Measurements from ENCODE around the gene WDR45B. TPM values are rescaled to one million over a fixed set of nuclear protein-coding genes. Genes with fewer than 3 reads are reported as not detected.

The WDR45B gene
- polyA plus RNA-seq, 1 donor from 2014 or later, result 131 TPM

DNA sequence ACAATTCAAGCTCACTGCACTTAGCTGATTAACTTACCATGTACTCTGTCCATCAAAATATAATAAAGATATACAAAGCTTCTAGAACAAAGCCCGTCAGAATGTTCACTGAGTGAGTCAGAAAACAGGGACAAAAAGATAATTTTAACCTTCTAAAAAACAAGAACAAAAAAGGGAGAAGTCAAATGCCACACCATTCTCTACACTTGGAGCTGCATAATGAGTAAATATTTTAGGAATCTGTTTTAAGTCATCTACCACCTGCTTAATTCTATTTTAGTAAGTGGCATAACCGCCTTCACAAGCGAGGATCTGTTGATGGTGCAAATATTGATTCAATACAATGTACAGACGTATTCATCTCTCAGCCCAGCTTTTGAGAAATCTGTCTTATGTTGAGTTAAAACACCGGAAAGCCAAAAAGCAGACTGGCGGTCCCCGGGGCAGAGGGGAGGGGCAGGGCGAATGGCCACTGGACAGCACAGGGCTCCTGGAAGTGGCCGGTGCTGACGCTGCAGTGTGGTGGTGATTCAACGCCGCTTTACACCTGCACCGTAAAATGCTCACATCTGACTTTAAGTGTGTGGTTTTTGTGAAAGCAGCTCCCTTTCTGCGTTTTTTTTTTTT lies 30.1 kb upstream of the WDR45B start:
- TF ChIP-seq POLR2AphosphoS5 (IDR thresholded peaks at IDR 0.05), result no peak
- no peak for TF ChIP-seq RAD21 (conservative IDR thresholded peaks at IDR 0.05)
- TF ChIP-seq, protein P1, sequence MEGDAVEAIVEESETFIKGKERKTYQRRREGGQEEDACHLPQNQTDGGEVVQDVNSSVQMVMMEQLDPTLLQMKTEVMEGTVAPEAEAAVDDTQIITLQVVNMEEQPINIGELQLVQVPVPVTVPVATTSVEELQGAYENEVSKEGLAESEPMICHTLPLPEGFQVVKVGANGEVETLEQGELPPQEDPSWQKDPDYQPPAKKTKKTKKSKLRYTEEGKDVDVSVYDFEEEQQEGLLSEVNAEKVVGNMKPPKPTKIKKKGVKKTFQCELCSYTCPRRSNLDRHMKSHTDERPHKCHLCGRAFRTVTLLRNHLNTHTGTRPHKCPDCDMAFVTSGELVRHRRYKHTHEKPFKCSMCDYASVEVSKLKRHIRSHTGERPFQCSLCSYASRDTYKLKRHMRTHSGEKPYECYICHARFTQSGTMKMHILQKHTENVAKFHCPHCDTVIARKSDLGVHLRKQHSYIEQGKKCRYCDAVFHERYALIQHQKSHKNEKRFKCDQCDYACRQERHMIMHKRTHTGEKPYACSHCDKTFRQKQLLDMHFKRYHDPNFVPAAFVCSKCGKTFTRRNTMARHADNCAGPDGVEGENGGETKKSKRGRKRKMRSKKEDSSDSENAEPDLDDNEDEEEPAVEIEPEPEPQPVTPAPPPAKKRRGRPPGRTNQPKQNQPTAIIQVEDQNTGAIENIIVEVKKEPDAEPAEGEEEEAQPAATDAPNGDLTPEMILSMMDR (IDR thresholded peaks at IDR 0.05; ENCODE audit: poor library complexity, severe bottlenecking), result no peak
- no peak for TF ChIP-seq TAF1 (IDR thresholded peaks at IDR 0.05; ENCODE audit: low read depth)
- TF ChIP-seq EZH2 (IDR thresholded peaks at IDR 0.05; ENCODE audit: borderline replicate concordance, insufficient read depth, low read length, poor library complexity, severe bottlenecking), result no peak
- TF ChIP-seq, protein P2, sequence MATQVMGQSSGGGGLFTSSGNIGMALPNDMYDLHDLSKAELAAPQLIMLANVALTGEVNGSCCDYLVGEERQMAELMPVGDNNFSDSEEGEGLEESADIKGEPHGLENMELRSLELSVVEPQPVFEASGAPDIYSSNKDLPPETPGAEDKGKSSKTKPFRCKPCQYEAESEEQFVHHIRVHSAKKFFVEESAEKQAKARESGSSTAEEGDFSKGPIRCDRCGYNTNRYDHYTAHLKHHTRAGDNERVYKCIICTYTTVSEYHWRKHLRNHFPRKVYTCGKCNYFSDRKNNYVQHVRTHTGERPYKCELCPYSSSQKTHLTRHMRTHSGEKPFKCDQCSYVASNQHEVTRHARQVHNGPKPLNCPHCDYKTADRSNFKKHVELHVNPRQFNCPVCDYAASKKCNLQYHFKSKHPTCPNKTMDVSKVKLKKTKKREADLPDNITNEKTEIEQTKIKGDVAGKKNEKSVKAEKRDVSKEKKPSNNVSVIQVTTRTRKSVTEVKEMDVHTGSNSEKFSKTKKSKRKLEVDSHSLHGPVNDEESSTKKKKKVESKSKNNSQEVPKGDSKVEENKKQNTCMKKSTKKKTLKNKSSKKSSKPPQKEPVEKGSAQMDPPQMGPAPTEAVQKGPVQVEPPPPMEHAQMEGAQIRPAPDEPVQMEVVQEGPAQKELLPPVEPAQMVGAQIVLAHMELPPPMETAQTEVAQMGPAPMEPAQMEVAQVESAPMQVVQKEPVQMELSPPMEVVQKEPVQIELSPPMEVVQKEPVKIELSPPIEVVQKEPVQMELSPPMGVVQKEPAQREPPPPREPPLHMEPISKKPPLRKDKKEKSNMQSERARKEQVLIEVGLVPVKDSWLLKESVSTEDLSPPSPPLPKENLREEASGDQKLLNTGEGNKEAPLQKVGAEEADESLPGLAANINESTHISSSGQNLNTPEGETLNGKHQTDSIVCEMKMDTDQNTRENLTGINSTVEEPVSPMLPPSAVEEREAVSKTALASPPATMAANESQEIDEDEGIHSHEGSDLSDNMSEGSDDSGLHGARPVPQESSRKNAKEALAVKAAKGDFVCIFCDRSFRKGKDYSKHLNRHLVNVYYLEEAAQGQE (IDR thresholded peaks at IDR 0.05; ENCODE audit: borderline replicate concordance), result no peak
- TF ChIP-seq EP300 (conservative IDR thresholded peaks at IDR 0.05; ENCODE audit: poor library complexity, severe bottlenecking), result no peak
- no peak for TF ChIP-seq MXI1 (conservative IDR thresholded peaks at IDR 0.05; ENCODE audit: poor library complexity, severe bottlenecking)
- no peak for TF ChIP-seq SMC3 (conservative IDR thresholded peaks at IDR 0.05; ENCODE audit: poor library complexity)
- no peak overlapping the region for H2AFZ ChIP-seq (ENCODE audit: low read depth, low read length)
- H3K9ac ChIP-seq (ENCODE audit: low read length), result no peak overlapping the region
- no peak overlapping the region for H3K4me2 ChIP-seq (ENCODE audit: low read length)
- H3K27me3 ChIP-seq (ENCODE audit: insufficient read depth, low read depth, low read length), result no peaks in the 10 kb centered on the region
- H3K4me3 ChIP-seq (ENCODE audit: low read length), result no peak overlapping the region
- H3K9me2 ChIP-seq (ENCODE audit: insufficient read depth, low read length), result no peaks in the 10 kb centered on the region
- H4K20me1 ChIP-seq (ENCODE audit: insufficient read depth), result no peaks in the 10 kb centered on the region
- no peaks in the 10 kb centered on the region for H3F3A ChIP-seq (ENCODE audit: insufficient read depth, low read length, poor library complexity, severe bottlenecking)
- no peak overlapping the region for H3K27ac ChIP-seq (ENCODE audit: low read length)
- H3K9me3 ChIP-seq (ENCODE audit: low read length), result peaks cover 4% of the 10 kb centered on the region
- H3K36me3 ChIP-seq (ENCODE audit: insufficient read depth, low read length), result no peaks in the 10 kb centered on the region
- no peaks in the 10 kb centered on the region for H3K79me2 ChIP-seq (replicated peaks; ENCODE audit: insufficient read depth, low read length)

DNA sequence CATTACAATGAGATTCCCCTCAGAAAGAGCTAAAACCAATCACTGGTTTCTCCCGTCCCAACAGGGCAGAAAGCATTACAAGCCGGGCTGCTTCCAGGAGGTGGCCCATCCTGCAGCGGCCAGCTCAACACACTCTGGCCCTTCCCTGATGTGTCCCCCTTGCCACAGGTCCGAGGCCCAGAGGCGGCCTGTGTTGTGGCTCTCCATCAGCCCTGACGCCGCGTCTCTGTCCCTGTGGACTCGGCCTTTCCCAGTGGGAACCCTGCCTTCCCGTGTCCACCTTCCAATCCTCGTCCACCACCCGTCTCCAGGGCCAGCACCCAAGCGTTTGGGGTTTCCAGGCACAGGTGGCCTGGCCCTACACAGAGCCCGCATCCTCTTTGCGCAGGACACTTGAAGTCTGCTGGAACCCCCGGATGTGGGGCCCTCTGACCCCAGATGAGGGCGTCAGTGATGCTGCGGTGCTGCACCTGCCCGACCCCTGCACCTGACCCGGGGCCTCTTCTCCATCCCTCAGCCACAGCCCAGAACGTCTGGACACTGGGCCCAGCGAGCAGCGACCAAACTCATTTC lies 29.2 kb upstream of the WDR45B start:
- H3K4me3 ChIP-seq (ENCODE audit: low read length), result no peak overlapping the region
- no peaks in the 10 kb centered on the region for H3K79me2 ChIP-seq (replicated peaks; ENCODE audit: insufficient read depth, low read length)
- H3F3A ChIP-seq (ENCODE audit: insufficient read depth, low read length, poor library complexity, severe bottlenecking), result no peaks in the 10 kb centered on the region
- peaks cover 4% of the 10 kb centered on the region for H3K9me3 ChIP-seq (ENCODE audit: low read length)
- TF ChIP-seq, protein P2 (IDR thresholded peaks at IDR 0.05; ENCODE audit: borderline replicate concordance), result no peak
- no peak for TF ChIP-seq POLR2AphosphoS5 (IDR thresholded peaks at IDR 0.05)
- no peak for TF ChIP-seq RAD21 (conservative IDR thresholded peaks at IDR 0.05)
- no peak for TF ChIP-seq EZH2 (IDR thresholded peaks at IDR 0.05; ENCODE audit: borderline replicate concordance, insufficient read depth, low read length, poor library complexity, severe bottlenecking)
- TF ChIP-seq MXI1 (conservative IDR thresholded peaks at IDR 0.05; ENCODE audit: poor library complexity, severe bottlenecking), result no peak
- no peak for TF ChIP-seq EP300 (conservative IDR thresholded peaks at IDR 0.05; ENCODE audit: poor library complexity, severe bottlenecking)
- TF ChIP-seq SMC3 (conservative IDR thresholded peaks at IDR 0.05; ENCODE audit: poor library complexity), result no peak
- TF ChIP-seq, protein P1 (IDR thresholded peaks at IDR 0.05; ENCODE audit: poor library complexity, severe bottlenecking), result no peak
- no peak for TF ChIP-seq TAF1 (IDR thresholded peaks at IDR 0.05; ENCODE audit: low read depth)
- H4K20me1 ChIP-seq (ENCODE audit: insufficient read depth), result no peaks in the 10 kb centered on the region
- H3K9ac ChIP-seq (ENCODE audit: low read length), result no peak overlapping the region
- H2AFZ ChIP-seq (ENCODE audit: low read depth, low read length), result no peak overlapping the region
- no peak overlapping the region for H3K27ac ChIP-seq (ENCODE audit: low read length)
- no peaks in the 10 kb centered on the region for H3K9me2 ChIP-seq (ENCODE audit: insufficient read depth, low read length)
- H3K36me3 ChIP-seq (ENCODE audit: insufficient read depth, low read length), result no peaks in the 10 kb centered on the region
- no peak overlapping the region for H3K4me2 ChIP-seq (ENCODE audit: low read length)
- H3K27me3 ChIP-seq (ENCODE audit: insufficient read depth, low read depth, low read length), result no peaks in the 10 kb centered on the region
